ENCODE measurements around the gene PCDHGA6. TPM values are rescaled to one million over a fixed set of nuclear protein-coding genes. Genes with fewer than 3 reads are reported as not detected.
A peak's percentile ranks its signal among the peaks of the same experiment; 100 is the strongest.
"Not testable (repeated sequence)": the region's sequence is repeated elsewhere in the genome, so short reads cannot be mapped to it uniquely, and the experiment has no call there.

PCDHGA6 gene
- total and polyA plus RNA-seq, 9 of the 15 experiments (the other 6 are each of a cell fraction or from before 2014, with no cell fraction given): 0.01 to 0.18 (median 0.09) TPM; not detected in 1

- TF ChIP-seq SMAD3 (CRISPR knock-in tag; conservative IDR thresholded peaks at IDR 0.05) (no peak), ATF3 (IDR thresholded peaks at IDR 0.05) (no peak), ATF3 (CRISPR knock-in tag; conservative IDR thresholded peaks at IDR 0.05) (no peak), NCOR1 (IDR thresholded peaks at IDR 0.05) (no peak), ZNF384 (IDR thresholded peaks at IDR 0.05; ENCODE audit: low read depth, low read length) (peak; percentile 89), HNRNPUL1 (IDR thresholded peaks at IDR 0.05; ENCODE audit: low read length) (no peak), SRSF3 (IDR thresholded peaks at IDR 0.05; ENCODE audit: insufficient read depth, low read length) (no peak)
Measured at GRCh38 chr5:141330299-141331080, 43.2 kb upstream of the PCDHGA6 start, which contains the start of gene PCDHGA1 (continued).

GRCh38 chr5:141332571-141332970, 41.1 kb upstream of the PCDHGA6 start:
- POLR2A ChIA-PET; H4K20me1 ChIP-seq (replicated peaks; ENCODE audit: control insufficient read depth, insufficient read depth, low read length); CTCF ChIA-PET (ENCODE audit: low intra/inter-chr PET ratio); H3K27ac ChIP-seq (ENCODE audit: extremely low read depth, low read depth, low read length); ATAC-seq; H3K4me2 ChIP-seq (ENCODE audit: insufficient read depth, low read length); H3K27me3 ChIP-seq (ENCODE audit: control insufficient read depth in 2 of 2, insufficient read depth in 2 of 2, low read length in 2 of 2); intact Hi-C loops (cut with micrococcal nuclease); H3K9me3 ChIP-seq (replicated peaks; ENCODE audit: control insufficient read depth, insufficient read depth, low read depth, low read length); BruUV-seq (replicated peaks); H3K4me3 ChIP-seq; in situ Hi-C loops (cut with MboI); H3K9me1 ChIP-seq (ENCODE audit: control insufficient read depth, insufficient read depth, low read length); H3K4me1 ChIP-seq (replicated peaks in 1 of 2; ENCODE audit: control insufficient read depth in 2 of 2, insufficient read depth in 2 of 2, low read length in 2 of 2); H3K36me3 ChIP-seq (ENCODE audit: control insufficient read depth, insufficient read depth, low read length); FAIRE-seq; H3K79me2 ChIP-seq (ENCODE audit: control insufficient read depth, insufficient read depth, low read length); DNase-seq (ENCODE audit: extremely low read depth in 1 of 4, low spot score in 3 of 4); H2AFZ ChIP-seq (ENCODE audit: low read depth, low read length); H3K9ac ChIP-seq (ENCODE audit: insufficient read depth in 1 of 2, low read depth in 2 of 2, low read length in 2 of 2): not testable (repeated sequence)
- 0 out of 2 replicates have a peak, but pooled peaks have one; percentile 27 for TF ChIP-seq ZBTB33 (CRISPR knock-in tag; IDR thresholded peaks at IDR 0.05)
- WGBS (ENCODE audit: insufficient coverage, low coverage, missing lambda C conversion rate): 68% methylated on average over 16 of the region's 39 CpGs
